ENCODE data around the gene SAMD14.

DNA sequence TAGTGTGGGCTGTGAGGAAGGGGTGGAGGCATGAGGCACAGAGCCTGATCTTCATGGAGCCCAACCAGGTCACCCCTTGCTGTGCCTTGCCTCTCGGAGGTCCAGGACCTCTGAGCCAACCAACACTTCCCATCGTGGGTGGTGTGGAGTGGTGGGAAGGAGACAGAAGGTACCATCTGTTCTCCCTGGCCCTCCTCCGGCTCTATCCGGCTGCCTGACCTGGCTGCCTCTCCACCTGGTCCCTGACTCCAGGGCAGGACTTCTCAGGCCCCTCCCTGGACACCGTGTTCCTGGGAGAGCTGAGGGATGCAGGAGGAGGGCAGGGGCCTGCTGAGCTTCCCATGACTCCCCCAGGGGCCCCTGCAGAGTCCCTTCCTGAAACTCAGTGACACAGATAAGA, 31.0 kb downstream of the SAMD14 start:
- TF ChIP-seq, protein P1, sequence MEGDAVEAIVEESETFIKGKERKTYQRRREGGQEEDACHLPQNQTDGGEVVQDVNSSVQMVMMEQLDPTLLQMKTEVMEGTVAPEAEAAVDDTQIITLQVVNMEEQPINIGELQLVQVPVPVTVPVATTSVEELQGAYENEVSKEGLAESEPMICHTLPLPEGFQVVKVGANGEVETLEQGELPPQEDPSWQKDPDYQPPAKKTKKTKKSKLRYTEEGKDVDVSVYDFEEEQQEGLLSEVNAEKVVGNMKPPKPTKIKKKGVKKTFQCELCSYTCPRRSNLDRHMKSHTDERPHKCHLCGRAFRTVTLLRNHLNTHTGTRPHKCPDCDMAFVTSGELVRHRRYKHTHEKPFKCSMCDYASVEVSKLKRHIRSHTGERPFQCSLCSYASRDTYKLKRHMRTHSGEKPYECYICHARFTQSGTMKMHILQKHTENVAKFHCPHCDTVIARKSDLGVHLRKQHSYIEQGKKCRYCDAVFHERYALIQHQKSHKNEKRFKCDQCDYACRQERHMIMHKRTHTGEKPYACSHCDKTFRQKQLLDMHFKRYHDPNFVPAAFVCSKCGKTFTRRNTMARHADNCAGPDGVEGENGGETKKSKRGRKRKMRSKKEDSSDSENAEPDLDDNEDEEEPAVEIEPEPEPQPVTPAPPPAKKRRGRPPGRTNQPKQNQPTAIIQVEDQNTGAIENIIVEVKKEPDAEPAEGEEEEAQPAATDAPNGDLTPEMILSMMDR (conservative IDR thresholded peaks at IDR 0.05; ENCODE audit: low read length) = no peak
- TF ChIP-seq EZH2phosphoT487 (IDR thresholded peaks at IDR 0.05; ENCODE audit: borderline replicate concordance, low read depth, low read length) = no peak

All from OCI-LY7 (cell line).